SK-N-SH treated with all-trans-retinoic acid at 6 μM for 48 hours (cell line): Measurements from ENCODE around the gene TPBG.

Source experiments
- ATAC-seq: fragments of 200-7000 bp; cut with Tn5 transposase; 3 replicates; pipeline ENCODE4 v1.9.1; 2020; ENCODE audit warnings: mild to moderate bottlenecking, moderate library complexity
- BACH2 ChIP-seq: fragments of 250-450 bp; sonication (Bioruptor Pico); IDR thresholded peaks from 2 replicates; pipeline ENCODE4 v1.9.0; 2021; ENCODE audit warnings: mild to moderate bottlenecking, borderline replicate concordance
- CREB5 ChIP-seq: fragments of 250-450 bp; sonication (Bioruptor Pico); IDR thresholded peaks from 2 replicates; pipeline ENCODE4 v1.5.1; 2020; ENCODE audit warnings: low read depth, mild to moderate bottlenecking, moderate library complexity
- CSRNP3 ChIP-seq: fragments of 250-450 bp; sonication (Bioruptor Pico); IDR thresholded peaks from 2 replicates; pipeline ENCODE4 v1.5.1; 2021; ENCODE audit warnings: mild to moderate bottlenecking, moderate library complexity
- ESRRG ChIP-seq: fragments of 250-450 bp; sonication (Bioruptor Pico); IDR thresholded peaks from 2 replicates; pipeline ENCODE4 v1.6.1; 2021; ENCODE audit warnings: mild to moderate bottlenecking
- GLIS3 ChIP-seq: fragments of 250-450 bp; sonication (Bioruptor Pico); IDR thresholded peaks from 2 replicates; pipeline ENCODE4 v1.5.0; 2020; ENCODE audit warnings: mild to moderate bottlenecking, moderate library complexity
- ISL1 ChIP-seq: fragments of 250-450 bp; sonication (Bioruptor Pico); IDR thresholded peaks from 2 replicates; pipeline ENCODE4 v2.1.2; 2022; ENCODE audit warnings: mild to moderate bottlenecking, moderate library complexity
- OSR1 ChIP-seq: fragments of 250-450 bp; sonication (Bioruptor Pico); IDR thresholded peaks from 2 replicates; pipeline ENCODE4 v1.8.0; 2022; ENCODE audit warnings: moderate library complexity, mild to moderate bottlenecking, inconsistent platforms
- PATZ1 ChIP-seq: fragments of 250-450 bp; sonication (Bioruptor Pico); IDR thresholded peaks from 2 replicates; pipeline ENCODE4 v1.8.0; 2020; ENCODE audit warnings: mild to moderate bottlenecking, moderate library complexity, borderline replicate concordance
- POU6F1 ChIP-seq: fragments of 250-450 bp; sonication (Bioruptor Pico); IDR thresholded peaks from 2 replicates; pipeline ENCODE4 v1.8.0; 2021; ENCODE audit warnings: low read depth, mild to moderate bottlenecking, moderate library complexity, borderline replicate concordance
- PPARA ChIP-seq: fragments of 250-450 bp; sonication (Bioruptor Pico); IDR thresholded peaks from 2 replicates; pipeline ENCODE4 v1.5.0; 2020; ENCODE audit warnings: mild to moderate bottlenecking, borderline replicate concordance
- SNAI2 ChIP-seq: fragments of 250-450 bp; sonication (Bioruptor Pico); IDR thresholded peaks from 2 replicates; pipeline ENCODE4 v1.5.0; 2020; ENCODE audit warnings: mild to moderate bottlenecking, moderate library complexity
- TCF4 ChIP-seq: fragments of 250-450 bp; sonication (Bioruptor Pico); IDR thresholded peaks from 2 replicates; pipeline ENCODE4 v1.8.0; 2021; ENCODE audit warnings: mild to moderate bottlenecking, moderate library complexity, borderline replicate concordance
- ZFP30 ChIP-seq: fragments of 450-650 bp; formaldehyde crosslinking; IDR thresholded peaks from 2 replicates; pipeline ENCODE4 v1.5.0; 2022; ENCODE audit warnings: mild to moderate bottlenecking, moderate library complexity
- ZNF565 ChIP-seq: fragments of 450-650 bp; formaldehyde crosslinking; conservative IDR thresholded peaks from 2 replicates; pipeline ENCODE4 v1.5.0; 2020; ENCODE audit warnings: low read depth, mild to moderate bottlenecking, moderate library complexity
- ZNF70 ChIP-seq: fragments of 450-650 bp; formaldehyde crosslinking; IDR thresholded peaks from 2 replicates; pipeline ENCODE4 v1.5.0; 2020; ENCODE audit warnings: mild to moderate bottlenecking, moderate library complexity
- ZNF8 ChIP-seq: fragments of 450-650 bp; formaldehyde crosslinking; IDR thresholded peaks from 2 replicates; pipeline ENCODE4 v1.5.0; 2020; ENCODE audit warnings: mild to moderate bottlenecking, moderate library complexity
- TF ChIP-seq, protein P1 (sequence below): fragments of 250-450 bp; sonication (Bioruptor Pico); IDR thresholded peaks from 2 replicates; pipeline ENCODE4 v1.5.0; 2020; ENCODE audit warnings: mild to moderate bottlenecking, moderate library complexity

Gene TPBG

DNA sequence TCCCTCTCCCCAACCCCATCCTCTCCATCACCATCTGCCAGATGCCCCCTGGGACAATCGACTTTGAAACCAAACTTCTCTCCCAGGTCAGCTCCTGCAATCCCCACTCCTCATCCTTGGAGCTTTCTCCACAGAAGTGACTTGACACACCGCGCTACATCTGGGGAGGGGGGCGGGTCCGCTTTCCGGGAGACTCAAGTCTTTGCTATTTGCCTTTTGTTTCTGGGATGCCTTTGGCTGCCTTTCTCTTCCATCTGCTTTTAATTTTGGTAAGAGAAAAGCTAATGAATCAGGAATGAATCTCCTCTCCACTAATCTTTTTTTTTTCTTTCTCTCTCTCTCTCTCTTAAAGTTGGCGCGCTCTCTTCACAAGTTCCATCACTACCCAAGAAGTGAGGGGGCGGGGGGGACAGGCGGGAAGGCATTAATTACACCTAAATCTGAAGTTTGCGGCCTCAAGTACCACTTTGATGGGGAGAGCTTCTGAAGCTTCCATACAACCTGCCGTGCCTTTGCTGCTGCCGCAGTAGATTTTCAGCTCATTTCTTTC is 664 bp upstream of the TPBG start:
- TF ChIP-seq TCF4 (CRISPR knock-in tag) = peak; percentile 46
- TF ChIP-seq ZFP30 = no peak
- TF ChIP-seq ISL1 (CRISPR knock-in tag) = 0 out of 2 replicates have a peak, but pooled peaks have one; percentile 24
- no peak for TF ChIP-seq ZNF8 (CRISPR knock-in tag)
- TF ChIP-seq ZNF70 (CRISPR knock-in tag) = peak; percentile 73
- ATAC-seq = peak; percentile 49

- ATAC-seq = peak; percentile 68
- TF ChIP-seq, protein P1, sequence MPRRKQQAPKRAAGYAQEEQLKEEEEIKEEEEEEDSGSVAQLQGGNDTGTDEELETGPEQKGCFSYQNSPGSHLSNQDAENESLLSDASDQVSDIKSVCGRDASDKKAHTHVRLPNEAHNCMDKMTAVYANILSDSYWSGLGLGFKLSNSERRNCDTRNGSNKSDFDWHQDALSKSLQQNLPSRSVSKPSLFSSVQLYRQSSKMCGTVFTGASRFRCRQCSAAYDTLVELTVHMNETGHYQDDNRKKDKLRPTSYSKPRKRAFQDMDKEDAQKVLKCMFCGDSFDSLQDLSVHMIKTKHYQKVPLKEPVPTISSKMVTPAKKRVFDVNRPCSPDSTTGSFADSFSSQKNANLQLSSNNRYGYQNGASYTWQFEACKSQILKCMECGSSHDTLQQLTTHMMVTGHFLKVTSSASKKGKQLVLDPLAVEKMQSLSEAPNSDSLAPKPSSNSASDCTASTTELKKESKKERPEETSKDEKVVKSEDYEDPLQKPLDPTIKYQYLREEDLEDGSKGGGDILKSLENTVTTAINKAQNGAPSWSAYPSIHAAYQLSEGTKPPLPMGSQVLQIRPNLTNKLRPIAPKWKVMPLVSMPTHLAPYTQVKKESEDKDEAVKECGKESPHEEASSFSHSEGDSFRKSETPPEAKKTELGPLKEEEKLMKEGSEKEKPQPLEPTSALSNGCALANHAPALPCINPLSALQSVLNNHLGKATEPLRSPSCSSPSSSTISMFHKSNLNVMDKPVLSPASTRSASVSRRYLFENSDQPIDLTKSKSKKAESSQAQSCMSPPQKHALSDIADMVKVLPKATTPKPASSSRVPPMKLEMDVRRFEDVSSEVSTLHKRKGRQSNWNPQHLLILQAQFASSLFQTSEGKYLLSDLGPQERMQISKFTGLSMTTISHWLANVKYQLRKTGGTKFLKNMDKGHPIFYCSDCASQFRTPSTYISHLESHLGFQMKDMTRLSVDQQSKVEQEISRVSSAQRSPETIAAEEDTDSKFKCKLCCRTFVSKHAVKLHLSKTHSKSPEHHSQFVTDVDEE (CRISPR knock-in tag) = no peak
- TF ChIP-seq OSR1 (CRISPR knock-in tag) = no peak
- no peak for TF ChIP-seq ESRRG (CRISPR knock-in tag)
- TF ChIP-seq PPARA = no peak
- no peak for TF ChIP-seq ZNF565
- TF ChIP-seq BACH2 (CRISPR knock-in tag) = no peak
- TF ChIP-seq POU6F1 (CRISPR knock-in tag) = no peak
- TF ChIP-seq ZNF8 (CRISPR knock-in tag) = no peak
- no peak for TF ChIP-seq GLIS3
- TF ChIP-seq CREB5 (CRISPR knock-in tag) = no peak
- TF ChIP-seq CSRNP3 (CRISPR knock-in tag) = no peak
- TF ChIP-seq ZNF70 (CRISPR knock-in tag) = no peak
- no peak for TF ChIP-seq TCF4 (CRISPR knock-in tag)
- no peak for TF ChIP-seq SNAI2 (CRISPR knock-in tag)
- TF ChIP-seq PATZ1 (CRISPR knock-in tag) = no peak
These were observed 734 bp downstream of the TPBG start for GRCh38 chr6:82364087-82365015.

GRCh38 chr6:82365016-82365795 is 1.6 kb downstream of the TPBG start:
- TF ChIP-seq ESRRG (CRISPR knock-in tag) = no peak
- ATAC-seq = peak; percentile 11
